HEK293 (cell line): Measurements from ENCODE around the gene NDUFB11.

Source experiments
- CTCF ChIA-PET: fragments of 350-600 bp; formaldehyde crosslinking; extraction: SDS; loops from one replicate; lab custom pipeline; 2021; ENCODE audit warnings: antibody characterized with exemption; lab: Yijun Ruan, JAX
- POLR2A ChIA-PET: fragments of 300-600 bp; formaldehyde crosslinking; extraction: SDS; loops from one replicate; lab custom pipeline; 2020; ENCODE audit warnings: antibody characterized with exemption, inconsistent platforms; lab: Yijun Ruan, JAX
- H3K27ac ChIP-seq: fragments of 200-500 bp; sonication (Bioruptor generic); 2 replicates; pipeline ENCODE4 v1.5.1; 2014; ENCODE audit warnings: low read depth, low read length, control low read depth, inconsistent platforms; ENCODE audit errors: extremely low read depth
- H3K36me3 ChIP-seq, 2 experiments: fragments of 200-500 bp in 1 of 2; sonication (Bioruptor generic) in 1 of 2; 1 replicate in 1 of 2; 2 replicates in 1 of 2; pipeline ENCODE4 v1.5.1; 2014 to 2017; ENCODE audit warnings: inconsistent platforms in 2 of 2, low read length in 2 of 2; ENCODE audit not compliant: control insufficient read depth in 2 of 2, insufficient read depth in 1 of 2
- H3K4me1 ChIP-seq: fragments of 200-500 bp; sonication (Bioruptor generic); 2 replicates; pipeline ENCODE4 v1.5.1; 2014; ENCODE audit warnings: mild to moderate bottlenecking, low read length, inconsistent platforms; ENCODE audit not compliant: control insufficient read depth, insufficient read depth
- H3K4me3 ChIP-seq: 2 replicates; pipeline ENCODE4 v1.5.1; 2011; ENCODE audit warnings: low read depth, mild to moderate bottlenecking, control low read depth, low read length, moderate library complexity
- H3K9me3 ChIP-seq: fragments of 200-500 bp; sonication (Bioruptor generic); 2 replicates; pipeline ENCODE4 v1.5.1; 2014; ENCODE audit warnings: low read depth, low read length, inconsistent platforms; ENCODE audit not compliant: control insufficient read depth, insufficient read depth
- CTCF ChIP-seq: fragments of 450-650 bp; formaldehyde crosslinking; IDR thresholded peaks from 2 replicates; pipeline ENCODE4 v1.5.1; 2016; ENCODE audit warnings: missing biosample characterization, missing genetic modification characterization
- EGR2 ChIP-seq: fragments of 450-650 bp; formaldehyde crosslinking; IDR thresholded peaks from 2 replicates; pipeline ENCODE4 v1.5.1; 2016; ENCODE audit warnings: low read depth, missing biosample characterization, missing genetic modification characterization
- GLI4 ChIP-seq: fragments of 450-650 bp; formaldehyde crosslinking; IDR thresholded peaks from 2 replicates; pipeline ENCODE4 v1.5.1; 2016; ENCODE audit warnings: missing biosample characterization, missing genetic modification characterization
- GLIS2 ChIP-seq: fragments of 450-650 bp; formaldehyde crosslinking; IDR thresholded peaks from 2 replicates; pipeline ENCODE4 v1.5.1; 2016; ENCODE audit warnings: missing biosample characterization, missing genetic modification characterization
- HOXD13 ChIP-seq: sonication (generic); formaldehyde crosslinking; IDR thresholded peaks from 2 replicates; pipeline ENCODE4 v1.8.0; 2022; ENCODE audit warnings: missing genetic modification reagents, borderline replicate concordance
- KLF10 ChIP-seq: fragments of 450-650 bp; IDR thresholded peaks from 2 replicates; pipeline ENCODE4 v1.5.1; 2018; ENCODE audit warnings: missing biosample characterization, mild to moderate bottlenecking, missing genetic modification characterization
- KLF17 ChIP-seq: fragments of 450-650 bp; formaldehyde crosslinking; IDR thresholded peaks from 2 replicates; pipeline ENCODE4 v1.5.1; 2016; ENCODE audit warnings: missing biosample characterization, missing genetic modification characterization
- KLF8 ChIP-seq: fragments of 450-650 bp; formaldehyde crosslinking; IDR thresholded peaks from 2 replicates; pipeline ENCODE4 v1.5.1; 2016; ENCODE audit warnings: missing biosample characterization, missing genetic modification characterization
- SP2 ChIP-seq: fragments of 450-650 bp; formaldehyde crosslinking; IDR thresholded peaks from 2 replicates; pipeline ENCODE4 v1.5.1; 2016; ENCODE audit warnings: missing biosample characterization, missing genetic modification characterization
- SP3 ChIP-seq: fragments of 450-650 bp; formaldehyde crosslinking; IDR thresholded peaks from 2 replicates; pipeline ENCODE4 v1.5.1; 2016; ENCODE audit warnings: missing biosample characterization, missing genetic modification characterization
- SP7 ChIP-seq: fragments of 450-650 bp; formaldehyde crosslinking; IDR thresholded peaks from 2 replicates; pipeline ENCODE4 v1.5.1; 2016; ENCODE audit warnings: missing biosample characterization, missing genetic modification characterization
- TCF7L2 ChIP-seq: IDR thresholded peaks from 2 replicates; pipeline ENCODE4 v1.6.1; 2011; ENCODE audit warnings: low read depth, mild to moderate bottlenecking, inconsistent platforms, low read length, moderate library complexity, borderline replicate concordance
- YY2 ChIP-seq: fragments of 450-650 bp; formaldehyde crosslinking; IDR thresholded peaks from 2 replicates; pipeline ENCODE4 v1.5.1; 2016; ENCODE audit warnings: missing biosample characterization, missing genetic modification characterization
- ZBTB17 ChIP-seq: fragments of 450-650 bp; formaldehyde crosslinking; IDR thresholded peaks from 2 replicates; pipeline ENCODE4 v1.5.1; 2016; ENCODE audit warnings: missing biosample characterization, missing genetic modification characterization
- ZBTB26 ChIP-seq: fragments of 450-650 bp; formaldehyde crosslinking; optimal IDR thresholded peaks from 2 replicates; pipeline ENCODE3; 2016; ENCODE audit warnings: missing biosample characterization, mild to moderate bottlenecking, missing genetic modification characterization
- ZBTB48 ChIP-seq: fragments of 450-650 bp; formaldehyde crosslinking; IDR thresholded peaks from 2 replicates; pipeline ENCODE4 v1.5.1; 2016; ENCODE audit warnings: missing biosample characterization, missing genetic modification characterization
- ZEB2 ChIP-seq: fragments of 450-650 bp; formaldehyde crosslinking; IDR thresholded peaks from 2 replicates; pipeline ENCODE4 v1.5.1; 2016; ENCODE audit warnings: missing biosample characterization, missing genetic modification characterization
- ZFHX2 ChIP-seq: fragments of 450-650 bp; formaldehyde crosslinking; conservative IDR thresholded peaks from 2 replicates; pipeline ENCODE4 v1.5.1; 2016; ENCODE audit warnings: missing biosample characterization, missing genetic modification characterization
- ZNF114 ChIP-seq: fragments of 450-650 bp; formaldehyde crosslinking; IDR thresholded peaks from 2 replicates; pipeline ENCODE4 v1.5.0; 2017; ENCODE audit warnings: missing biosample characterization, missing genetic modification characterization
- ZNF132 ChIP-seq: fragments of 450-650 bp; formaldehyde crosslinking; IDR thresholded peaks from 2 replicates; pipeline ENCODE4 v1.5.1; 2017; ENCODE audit warnings: missing biosample characterization, missing genetic modification characterization, borderline replicate concordance
- ZNF214 ChIP-seq: fragments of 450-650 bp; formaldehyde crosslinking; IDR thresholded peaks from 2 replicates; pipeline ENCODE4 v1.5.1; 2017; ENCODE audit warnings: missing biosample characterization, mild to moderate bottlenecking, missing genetic modification characterization, borderline replicate concordance
- ZNF341 ChIP-seq: fragments of 450-650 bp; formaldehyde crosslinking; IDR thresholded peaks from 2 replicates; pipeline ENCODE4; 2016; ENCODE audit warnings: low read depth, missing biosample characterization, missing genetic modification characterization
- ZNF366 ChIP-seq: fragments of 450-650 bp; formaldehyde crosslinking; conservative IDR thresholded peaks from 2 replicates; pipeline ENCODE4 v1.5.1; 2016; ENCODE audit warnings: missing biosample characterization, missing genetic modification characterization
- ZNF416 ChIP-seq: fragments of 450-650 bp; formaldehyde crosslinking; IDR thresholded peaks from 2 replicates; pipeline ENCODE4 v1.5.1; 2016; ENCODE audit warnings: missing biosample characterization, missing genetic modification characterization
- ZNF501 ChIP-seq: fragments of 450-650 bp; formaldehyde crosslinking; IDR thresholded peaks from 2 replicates; pipeline ENCODE4 v1.5.1; 2016; ENCODE audit warnings: missing biosample characterization, missing genetic modification characterization
- ZNF510 ChIP-seq: fragments of 450-650 bp; formaldehyde crosslinking; IDR thresholded peaks from 2 replicates; pipeline ENCODE4 v1.5.1; 2018; ENCODE audit warnings: mild to moderate bottlenecking, missing genetic modification characterization, missing biosample characterization; ENCODE audit not compliant: insufficient replicate concordance
- ZNF660 ChIP-seq: fragments of 450-650 bp; IDR thresholded peaks from 2 replicates; pipeline ENCODE4 v1.5.1; 2018; ENCODE audit warnings: missing biosample characterization, mild to moderate bottlenecking, missing genetic modification characterization
- ZNF76 ChIP-seq: fragments of 450-650 bp; formaldehyde crosslinking; IDR thresholded peaks from 2 replicates; pipeline ENCODE4; 2016; ENCODE audit warnings: low read depth, missing biosample characterization, missing genetic modification characterization, borderline replicate concordance
- ZNF768 ChIP-seq: fragments of 450-650 bp; formaldehyde crosslinking; IDR thresholded peaks from 2 replicates; pipeline ENCODE4 v1.5.1; 2018; ENCODE audit warnings: missing biosample characterization, mild to moderate bottlenecking, missing genetic modification characterization
- ZNF777 ChIP-seq: fragments of 450-650 bp; formaldehyde crosslinking; IDR thresholded peaks from 2 replicates; pipeline ENCODE4 v1.5.1; 2017; ENCODE audit warnings: missing biosample characterization, missing genetic modification characterization, borderline replicate concordance
- ZNF785 ChIP-seq: fragments of 450-650 bp; formaldehyde crosslinking; IDR thresholded peaks from 2 replicates; pipeline ENCODE4 v1.5.1; 2016; ENCODE audit warnings: missing biosample characterization, missing genetic modification characterization
- ZSCAN18 ChIP-seq: fragments of 450-650 bp; formaldehyde crosslinking; IDR thresholded peaks from 2 replicates; pipeline ENCODE4 v1.5.1; 2016; ENCODE audit warnings: missing biosample characterization, missing genetic modification characterization
- ZSCAN23 ChIP-seq: fragments of 450-650 bp; formaldehyde crosslinking; IDR thresholded peaks from 2 replicates; pipeline ENCODE4 v1.5.1; 2016; ENCODE audit warnings: missing biosample characterization, missing genetic modification characterization
- ZSCAN30 ChIP-seq: fragments of 450-650 bp; IDR thresholded peaks from 2 replicates; pipeline ENCODE4 v1.5.1; 2018; ENCODE audit warnings: missing biosample characterization, mild to moderate bottlenecking, missing genetic modification characterization, moderate library complexity

The NDUFB11 gene

GRCh38 chrX:47144626-47145394 is at the start of gene NDUFB11, which contains the start of gene RBM10:
Gene NDUFB11 (minus strand): TSS chrX:47144702. CDS start chrX:47144679, 23 bp downstream.
Gene RBM10 (plus strand): TSS chrX:47145221. CDS start chrX:47147482, 2,261 bp downstream.
- Histone ChIP-seq H3K4me3 (peak within 1 kb of the TSS; percentile 90), H3K27ac (peak within 1 kb of the TSS; percentile 82), H3K9me3 (no peaks in the 10 kb centered on the region), H3K36me3 (peaks cover 4 to 45% of the 10 kb centered on the region in 2 experiments; a peak in 2 of 3 replicates), H3K4me1 (0 out of 2 replicates have a peak, but pooled peaks cover 3% of the 10 kb centered on the region)
- POLR2A ChIA-PET, result interaction anchor here (0.7 to 1.8 kb wide), 15 partner anchors 8 to 411 kb away, joined by 3 to 29 read pairs (median 4); partner anchors contain the start of genes CDK16, RP2 and USP11
- CTCF ChIA-PET, result interaction anchor here (0.6 to 1.7 kb wide), 8 partner anchors 10 to 1360 kb away, joined by 3 to 13 read pairs (median 4); no protein-coding TSS in a partner anchor
- TF ChIP-seq ZBTB48, result 0 out of 2 replicates have a peak, but pooled peaks have one; percentile 42
- no peak for TF ChIP-seq ZNF214 (tag by site-specific recombination)
- TF ChIP-seq ZNF785 (tag by site-specific recombination), result no peak
- TF ChIP-seq ZNF76 (tag by site-specific recombination), result peak; percentile 80
- TF ChIP-seq ZNF366 (tag by site-specific recombination), result peak; percentile 63
- TF ChIP-seq SP2 (tag by site-specific recombination), result peak; percentile 83
- TF ChIP-seq ZNF777 (tag by site-specific recombination), result no peak
- peak; percentile 90 for TF ChIP-seq KLF10
- peak; percentile 34; the same call in 1 of the 2 replicates for TF ChIP-seq SP7 (tag by site-specific recombination)
- TF ChIP-seq ZNF132 (tag by site-specific recombination), result no peak
- TF ChIP-seq ZBTB17, result peak; percentile 93
- TF ChIP-seq HOXD13 (CRISPR knock-in tag), result no peak
- TF ChIP-seq KLF8 (tag by site-specific recombination), result peak; percentile 43; the same call in 1 of the 2 replicates
- peak; percentile 29; the same call in 1 of the 2 replicates for TF ChIP-seq KLF17 (tag by site-specific recombination)
- TF ChIP-seq ZNF416, result no peak
- peak; percentile 76 for TF ChIP-seq ZBTB26 (tag by site-specific recombination)
- no peak for TF ChIP-seq ZSCAN18
- TF ChIP-seq YY2 (tag by site-specific recombination), result peak; percentile 60; the same call in 1 of the 2 replicates
- TF ChIP-seq ZSCAN23 (tag by site-specific recombination), result no peak
- no peak for TF ChIP-seq ZNF510 (tag by site-specific recombination)
- peak; percentile 68; the same call in 1 of the 2 replicates for TF ChIP-seq TCF7L2
- peak; percentile 68 for TF ChIP-seq GLI4 (tag by site-specific recombination)
- peak; percentile 91 for TF ChIP-seq GLIS2
- TF ChIP-seq ZFHX2, result peak; percentile 84
- no peak for TF ChIP-seq ZNF114
- peak; percentile 88 for TF ChIP-seq CTCF (tag by site-specific recombination)
- TF ChIP-seq ZNF660 (tag by site-specific recombination), result peak; percentile 4; the same call in 1 of the 2 replicates
- TF ChIP-seq ZEB2, result peak; percentile 44; the same call in 1 of the 2 replicates
- TF ChIP-seq EGR2, result no peak
- 0 out of 2 replicates have a peak, but pooled peaks have one; percentile 29 for TF ChIP-seq ZNF501 (tag by site-specific recombination)
- peak; percentile 75 for TF ChIP-seq SP3 (tag by site-specific recombination)
- TF ChIP-seq ZNF341, result peak; percentile 40
- TF ChIP-seq ZNF768 (tag by site-specific recombination), result no peak
- peak; percentile 18; the same call in 1 of the 2 replicates for TF ChIP-seq ZSCAN30 (tag by site-specific recombination)
